HepG2 (cell line): ENCODE measurements around the gene APC2. TPM values are rescaled to one million over a fixed set of nuclear protein-coding genes. Genes with fewer than 3 reads are reported as not detected.

Experiments
- ATAC-seq: fragments of 200-7000 bp; cut with Tn5 transposase; 3 replicates; pipeline ENCODE4 v1.9.1; 2020; ENCODE audit warnings: mild to moderate bottlenecking, moderate library complexity
- BruUV-seq: library from RNA; stranded (reverse); fragments of 400-500 nt; replicated peaks from 2 replicates; lab custom pipeline; 2021; lab: Mats Ljungman, UMichigan
- CTCF ChIA-PET: fragments of 300-600 bp; formaldehyde crosslinking; extraction: SDS; loops from one replicate; lab custom pipeline; 2021; ENCODE audit warnings: low total read pairs, inconsistent platforms, low intra/inter-chr PET ratio; lab: Yijun Ruan, JAX
- POLR2A ChIA-PET: fragments of 350-600 bp; sonication (Branson Sonifier 250); formaldehyde crosslinking; loops from one replicate; lab custom pipeline; 2020; ENCODE audit warnings: antibody characterized with exemption, inconsistent platforms; lab: Yijun Ruan, JAX
- DNase-seq: peaks from one replicate; pipeline ENCODE4 v3.0.0-alpha.2; 2015; ENCODE audit warnings: low spot score
- FAIRE-seq: peaks from 3 replicates; lab custom pipeline; 2011; peaks lifted over from hg19 to GRCh38; lab: Jason Lieb, UNC
- H2AFZ ChIP-seq: one replicate; pipeline ENCODE4 v1.6.1; 2011; ENCODE audit warnings: low read length, inconsistent platforms
- H3K27ac ChIP-seq: fragments of 300-600 bp; 3 replicates; pipeline ENCODE4 v1.8.0; 2011; ENCODE audit warnings: mixed run types, mild to moderate bottlenecking, mixed read lengths, low read length, inconsistent platforms; ENCODE audit not compliant: insufficient read depth; ENCODE audit errors: extremely low read length
- H3K27me3 ChIP-seq, 2 experiments: fragments of 200-600 bp in 1 of 2; 2 replicates in 1 of 2; 3 replicates in 1 of 2; pipeline versions ENCODE4 v1.6.0 to v1.8.0; 2011; ENCODE audit warnings: low read length in 2 of 2, mild to moderate bottlenecking in 2 of 2, moderate library complexity in 2 of 2, inconsistent platforms in 1 of 2; ENCODE audit not compliant: insufficient read depth in 2 of 2, control insufficient read depth in 1 of 2
- H3K36me3 ChIP-seq, 2 experiments: fragments of 200-600 bp in 1 of 2; replicated peaks in 1 of 2; 2 replicates in 1 of 2; 3 replicates in 1 of 2; pipeline versions ENCODE4 v1.5.1 to v1.8.0; 2011; ENCODE audit warnings: low read length in 2 of 2, inconsistent platforms in 1 of 2; ENCODE audit not compliant: insufficient read depth in 2 of 2, control insufficient read depth in 1 of 2
- H3K4me1 ChIP-seq: 2 replicates; pipeline ENCODE4 v1.5.1; 2012; ENCODE audit warnings: low read length, inconsistent platforms; ENCODE audit not compliant: insufficient read depth
- H3K4me2 ChIP-seq: 2 replicates; pipeline ENCODE4 v1.6.0; 2011; ENCODE audit warnings: low read depth, low read length, inconsistent platforms
- H3K4me3 ChIP-seq, 3 experiments: fragments of 200-600 bp in 1 of 3; sonication (generic), shearing (Covaris generic) in 1 of 3; replicated peaks in 1 of 3; 2 replicates each; pipeline ENCODE4 v1.5.1; 2011 to 2016; ENCODE audit warnings: low read length in 3 of 3, inconsistent platforms in 2 of 3, low read depth in 2 of 3, mild to moderate bottlenecking in 2 of 3, control low read depth in 1 of 3, mixed read lengths in 1 of 3; ENCODE audit not compliant: insufficient read depth in 1 of 3
- H3K79me2 ChIP-seq: one replicate; pipeline ENCODE4 v1.6.1; 2011; ENCODE audit warnings: low read length, inconsistent platforms; ENCODE audit not compliant: insufficient read depth
- H3K9ac ChIP-seq: 2 replicates; pipeline ENCODE4 v1.6.0; 2011; ENCODE audit warnings: mild to moderate bottlenecking, low read depth, low read length, inconsistent platforms; ENCODE audit not compliant: insufficient read depth
- H3K9me3 ChIP-seq: 2 replicates; pipeline ENCODE4 v1.5.1; 2012; ENCODE audit warnings: mild to moderate bottlenecking, low read length
- H4K20me1 ChIP-seq: 2 replicates; pipeline ENCODE4 v1.6.0; 2011; ENCODE audit warnings: inconsistent platforms, mild to moderate bottlenecking, low read length, moderate library complexity; ENCODE audit not compliant: insufficient read depth
- AGO2 ChIP-seq: fragments of 200-400 bp; formaldehyde crosslinking; optimal IDR thresholded peaks from 2 replicates; pipeline ENCODE3; 2017; ENCODE audit warnings: mild to moderate bottlenecking, low read depth, low read length, moderate library complexity
- DMAP1 ChIP-seq: IDR thresholded peaks from 2 replicates; pipeline ENCODE4 v1.6.1; 2016
- GABPA ChIP-seq, 2 experiments: IDR thresholded peaks; 2 replicates each; pipeline ENCODE4 v1.6.1; 2011 to 2016; ENCODE audit warnings: low read depth in 2 of 2, low read length in 1 of 2, missing biosample characterization in 1 of 2, missing genetic modification characterization in 1 of 2
- POLR2AphosphoS5 ChIP-seq: IDR thresholded peaks from 2 replicates; pipeline ENCODE4 v1.6.1; 2012; ENCODE audit warnings: low read depth, low read length
- RBFOX2 ChIP-seq: fragments of 200-400 bp; formaldehyde crosslinking; IDR thresholded peaks from 2 replicates; pipeline ENCODE4 v1.6.1; 2017; ENCODE audit warnings: low read depth, mild to moderate bottlenecking, low read length
- REL ChIP-seq: sonication (generic); formaldehyde crosslinking; conservative IDR thresholded peaks from 2 replicates; pipeline ENCODE4 v1.8.0; 2022; ENCODE audit warnings: mild to moderate bottlenecking, missing genetic modification reagents, moderate library complexity
- TEAD2 ChIP-seq: sonication (generic); formaldehyde crosslinking; IDR thresholded peaks from 2 replicates; pipeline ENCODE4 v1.9.0; 2021; ENCODE audit warnings: missing genetic modification reagents
- TRAFD1 ChIP-seq: sonication (generic); formaldehyde crosslinking; IDR thresholded peaks from 2 replicates; pipeline ENCODE4 v1.5.1; 2020; ENCODE audit warnings: missing genetic modification reagents, mild to moderate bottlenecking, borderline replicate concordance
- ZGPAT ChIP-seq: IDR thresholded peaks from 2 replicates; pipeline ENCODE4 v1.6.1; 2016; ENCODE audit warnings: mild to moderate bottlenecking
- ZNF468 ChIP-seq: sonication (generic); formaldehyde crosslinking; IDR thresholded peaks from 2 replicates; pipeline ENCODE4 v1.8.0; 2022; ENCODE audit warnings: mild to moderate bottlenecking, moderate library complexity, missing genetic modification reagents
- ZNF768 ChIP-seq: sonication (generic); formaldehyde crosslinking; IDR thresholded peaks from 2 replicates; pipeline ENCODE4 v1.4.0; 2020; ENCODE audit warnings: missing genetic modification reagents
- WGBS: methylation state at CpG from one replicate; pipeline ENCODE4 v1.1.6; 2017; ENCODE audit warnings: low lambda C conversion rate; 5-methylcytosine and 5-hydroxymethylcytosine counted together
- in situ Hi-C: cut with HindIII; loops from 2 replicates; pipeline ENCODE4 v1.10.0; 2017; ENCODE audit warnings: low pct_unique_long_range_greater_than_20kb; ENCODE audit not compliant: extremely low pct_ligation_motif_present
- intact Hi-C: fragments of 100-400 bp; cut with micrococcal nuclease; formaldehyde crosslinking; loops from one replicate; pipeline ENCODE4 v1.10.0; 2022; ENCODE audit not compliant: unreplicated experiment
- polyA plus RNA-seq, 8 experiments: library from polyadenylated mRNA; depleted of rRNA in 3 of 8; stranded (reverse) in 7 of 8; unstranded in 1 of 8; fragments of >200 nt; fragmentation: Illumina TruSeq in 4 of 8; extraction: Trizol in 4 of 8; gene quantifications; 2 replicates each; pipeline versions ENCODE4 v1.2.1 to v1.2.3, GENCODE V29; 2011 to 2016; ENCODE audit warnings: low read depth in 4 of 8, missing spikeins in 1 of 8, mixed read lengths in 1 of 8; ENCODE audit not compliant: insufficient read depth in 1 of 8
- total RNA-seq, 5 experiments: library from RNA; depleted of rRNA; stranded (reverse); fragments of >200 nt; fragmentation: Illumina TruSeq; extraction: Trizol; gene quantifications; 2 replicates each; pipeline ENCODE4 v1.2.3, GENCODE V29; 2016; ENCODE audit warnings: low read depth in 1 of 5

Gene APC2
- total and polyA plus RNA-seq, 2 of the 13 experiments (the other 11 are each of a cell fraction or from before 2014, with no cell fraction given), result 0.08 to 0.22 TPM

- no peaks in the 10 kb centered on the region for H3K9me3 ChIP-seq
- peaks cover 31% of the 10 kb centered on the region for H3K79me2 ChIP-seq
- no peak for DNase-seq
- POLR2A ChIA-PET, result interaction anchor here (0.7 to 1.0 kb wide), 2 partner anchors 17 to 31 kb away, joined by 4 read pairs; no protein-coding TSS in a partner anchor
- no peak overlapping the region for H2AFZ ChIP-seq
- H3K27me3 ChIP-seq, result no peaks in the 10 kb centered on the region
- H3K27ac ChIP-seq, result no peak overlapping the region
- in situ Hi-C loops, result no loop called here
- BruUV-seq, result no TSS peak
- no peak for ATAC-seq
- H3K4me2 ChIP-seq, result no peak overlapping the region
- intact Hi-C loops, result no loop called here
- no peak overlapping the region for H3K4me3 ChIP-seq
- CTCF ChIA-PET, result no interaction called here
- peak overlapping the region; percentile 8; the same call in 1 of the 2 replicates for H3K9ac ChIP-seq
- 96% methylated on average over 5 of the region's 9 CpGs for WGBS
- no peak for FAIRE-seq
- TF ChIP-seq GABPA (IDR thresholded peaks at IDR 0.05; ENCODE audit: low read depth, low read length) (0 out of 2 replicates have a peak, but pooled peaks have one; percentile 12), GABPA (CRISPR knock-in tag; IDR thresholded peaks at IDR 0.05; ENCODE audit: low read depth) (no peak), REL (CRISPR knock-in tag) (no peak), POLR2AphosphoS5 (peak; percentile 12; the same call in 1 of the 2 replicates), AGO2 (peak; percentile 77), RBFOX2 (peak; percentile 52), TEAD2 (CRISPR knock-in tag) (no peak)
- peaks cover 36% of the 10 kb centered on the region for H4K20me1 ChIP-seq
- peaks cover 42% of the 10 kb centered on the region for H3K4me1 ChIP-seq
- H3K36me3 ChIP-seq, result peaks cover 13 to 31% of the 10 kb centered on the region in 2 experiments
Measured at GRCh38 chr19:1441022-1441426, 8.9 kb upstream of the APC2 start.

GRCh38 chr19:1441677-1442438 lies 8.1 kb upstream of the APC2 start:
- no peak overlapping the region for H3K27ac ChIP-seq
- CTCF ChIA-PET, result no interaction called here
- peaks cover 36% of the 10 kb centered on the region for H4K20me1 ChIP-seq
- H3K4me1 ChIP-seq, result peaks cover 48% of the 10 kb centered on the region
- 95% methylated on average over 19 of the region's 25 CpGs for WGBS
- FAIRE-seq (no peak), DNase-seq (no peak), ATAC-seq (no peak)
- H3K4me3 ChIP-seq, result no peak overlapping the region
- no TSS peak for BruUV-seq
- H3K27me3 ChIP-seq, result peaks cover 1 to 7% of the 10 kb centered on the region in 2 experiments; a peak in 3 of 5 replicates
- H3K79me2 ChIP-seq, result peaks cover 31% of the 10 kb centered on the region
- no peak overlapping the region for H3K9ac ChIP-seq
- in situ Hi-C loops (no loop called here), intact Hi-C loops (no loop called here)
- H2AFZ ChIP-seq, result no peak overlapping the region
- no peak for TF ChIP-seq ZNF468
- TF ChIP-seq AGO2, result peak; percentile 91
- TF ChIP-seq ZNF768 (CRISPR knock-in tag), result peak; percentile 25; the same call in 1 of the 2 replicates
- TF ChIP-seq GABPA (IDR thresholded peaks at IDR 0.05; ENCODE audit: low read depth, low read length), result no peak
- no peak for TF ChIP-seq GABPA (CRISPR knock-in tag; IDR thresholded peaks at IDR 0.05; ENCODE audit: low read depth)
- no peak for TF ChIP-seq ZGPAT (CRISPR knock-in tag)
- peak; percentile 79 for TF ChIP-seq RBFOX2
- no peak for TF ChIP-seq DMAP1 (CRISPR knock-in tag)
- no peak for TF ChIP-seq TRAFD1 (CRISPR knock-in tag)
- no peaks in the 10 kb centered on the region for H3K9me3 ChIP-seq
- no peak overlapping the region for H3K4me2 ChIP-seq
- peaks cover 13 to 31% of the 10 kb centered on the region in 2 experiments for H3K36me3 ChIP-seq
- POLR2A ChIA-PET, result interaction anchor here (0.7 to 1.0 kb wide), 2 partner anchors 18 to 32 kb away, joined by 4 read pairs; no protein-coding TSS in a partner anchor
